GM21576 (cell line): ENCODE data around the gene TPPP.
"Not testable (repeated sequence)": the region's sequence is repeated elsewhere in the genome, so short reads cannot be mapped to it uniquely, and the experiment has no call there.

ENCODE experiments used
- ATAC-seq: cut with Tn5 transposase; IDR thresholded peaks from one replicate; pipeline ENCODE4 v1.9.1; 2021; ENCODE audit warnings: mild to moderate bottlenecking, moderate library complexity; ENCODE audit not compliant: unreplicated experiment

Gene TPPP

DNA sequence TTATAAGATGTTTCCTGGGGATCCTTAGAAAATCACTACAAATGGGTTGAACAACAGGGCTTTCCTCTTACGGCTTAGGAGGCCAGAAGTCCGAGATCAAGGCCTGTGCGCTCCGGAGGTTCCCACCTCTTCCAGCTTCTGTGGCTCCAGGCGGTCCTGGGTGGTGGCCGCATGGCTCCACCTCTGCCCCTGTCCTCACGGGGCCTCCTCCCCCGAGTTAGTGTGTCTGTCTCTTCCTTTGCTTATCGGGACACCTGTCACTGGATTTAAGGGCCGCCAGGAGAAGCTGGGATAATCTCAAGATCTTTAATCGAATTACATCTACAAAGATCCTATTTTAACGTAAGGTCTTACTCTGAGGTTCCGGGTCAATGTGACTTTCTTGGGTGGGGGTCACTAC is 2.3 kb upstream of the TPPP start:
- not testable (repeated sequence) for ATAC-seq

DNA sequence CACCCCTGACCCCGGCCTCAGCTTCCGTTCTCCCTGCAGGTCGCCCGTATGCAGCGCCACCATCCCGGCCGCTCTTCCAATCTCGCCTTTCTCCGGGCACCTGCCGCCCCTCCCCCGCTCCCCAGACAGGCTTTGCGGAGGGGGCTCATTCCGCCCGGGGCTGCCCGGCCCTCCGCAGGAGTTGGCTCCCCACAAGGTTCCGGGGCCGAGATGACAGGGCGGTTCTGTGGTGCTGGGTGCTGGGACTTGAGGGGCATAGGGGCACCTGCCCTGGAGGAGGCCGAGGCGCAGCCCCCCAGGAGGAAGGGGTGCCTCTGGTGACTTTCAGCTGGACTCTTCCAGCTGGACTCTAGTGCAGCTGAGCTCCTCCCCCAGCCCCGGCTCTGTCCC is 885 bp upstream of the TPPP start:
- ATAC-seq, result not testable (repeated sequence)

- ATAC-seq, result peak; percentile 17
These were observed 567 bp downstream of the TPPP start for GRCh38 chr5:692529-693041.

GRCh38 chr5:691817-692528 is 1.2 kb downstream of the TPPP start:
- no peak for ATAC-seq

DNA sequence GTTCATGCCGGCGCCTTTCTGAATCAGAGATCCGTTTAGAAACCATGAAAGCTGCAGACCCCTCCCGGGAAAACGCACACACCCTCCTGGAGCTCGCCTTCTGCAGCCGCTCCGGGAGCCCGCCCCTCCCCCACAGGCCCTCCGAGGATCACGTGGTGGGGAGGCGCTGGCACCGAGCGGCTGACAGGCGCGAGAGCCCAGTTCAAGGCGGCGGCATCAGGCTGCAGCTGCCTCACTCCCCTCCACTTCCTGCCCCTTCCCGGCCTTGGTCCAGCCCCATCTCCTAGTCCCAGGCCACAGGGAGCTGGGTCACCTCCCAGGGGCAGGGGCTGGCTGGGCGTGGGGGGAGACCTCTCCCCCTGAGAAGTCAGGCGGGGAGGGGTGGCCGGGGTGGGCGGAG is 2.1 kb downstream of the TPPP start:
- not testable (repeated sequence) for ATAC-seq

DNA sequence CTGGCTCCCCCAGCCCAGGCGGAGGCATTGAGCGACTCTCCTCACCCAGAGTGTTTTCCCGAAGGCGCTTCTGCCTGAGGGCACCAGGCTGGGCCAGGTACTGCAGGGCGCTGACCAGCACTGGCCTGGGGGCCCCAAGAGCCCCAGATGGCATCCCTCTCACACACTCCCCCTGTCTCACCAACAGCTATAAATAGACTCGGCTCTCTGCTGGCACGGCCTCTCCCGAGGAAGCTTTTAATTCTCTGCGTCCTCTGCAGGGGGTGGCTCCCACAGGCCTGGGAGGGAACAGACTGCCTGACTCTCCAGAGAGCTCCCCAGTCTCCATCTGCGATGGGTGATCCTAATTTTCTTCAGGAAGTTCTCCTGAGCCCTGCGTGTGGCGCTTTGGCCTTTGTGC is 2.9 kb downstream of the TPPP start:
- not testable (repeated sequence) for ATAC-seq

GRCh38 chr5:688348-689010 is 4.7 kb downstream of the TPPP start:
- ATAC-seq, result not testable (repeated sequence)

- not testable (repeated sequence) for ATAC-seq
These were observed 6.2 kb downstream of the TPPP start for GRCh38 chr5:686936-687335.

- not testable (repeated sequence) for ATAC-seq
These were observed 7.0 kb downstream of the TPPP start for GRCh38 chr5:686172-686523.

DNA sequence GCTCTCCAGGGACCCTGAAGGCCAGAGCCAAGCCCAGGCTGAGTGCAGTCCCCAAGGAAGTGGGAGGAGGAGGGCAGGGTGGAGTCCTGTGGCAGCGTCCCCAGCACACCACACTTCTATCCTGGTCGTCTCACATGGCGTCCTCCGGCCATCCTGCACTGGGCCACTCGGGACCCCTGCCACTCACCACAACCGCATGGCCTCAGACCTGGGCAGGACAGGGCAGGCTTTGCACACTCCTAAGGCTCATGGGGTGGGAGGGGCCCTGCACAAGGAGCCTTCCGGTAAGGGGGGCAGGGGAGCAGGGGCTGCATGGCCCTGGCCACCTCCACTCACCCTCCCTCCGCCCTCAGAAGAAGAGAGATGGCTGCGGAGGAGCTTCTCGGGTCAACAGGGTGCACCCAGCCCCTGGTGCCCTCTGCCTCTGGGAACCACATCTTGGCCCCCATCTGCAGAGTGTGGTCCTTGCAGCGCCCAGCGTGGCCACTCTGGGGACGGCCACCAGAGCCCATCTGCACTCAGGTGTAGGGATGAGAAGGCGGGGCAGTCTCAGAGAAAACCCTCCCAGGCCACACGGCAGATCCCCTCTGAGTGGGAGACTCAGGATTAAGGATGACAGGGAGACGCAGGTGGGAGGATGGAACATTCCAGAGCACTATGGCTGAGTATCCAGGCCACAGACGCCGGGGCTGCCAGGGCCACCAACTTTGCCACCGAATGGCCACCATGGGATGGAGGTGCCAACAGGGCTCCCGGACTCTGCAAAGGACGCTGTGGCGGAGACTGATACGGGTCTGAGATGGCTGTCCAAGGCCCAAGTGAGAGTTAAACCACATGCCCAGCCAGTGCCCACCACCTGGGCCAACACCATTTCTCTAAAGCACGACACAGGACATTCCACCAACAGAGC is 7.6 kb downstream of the TPPP start:
- ATAC-seq, result no peak

DNA sequence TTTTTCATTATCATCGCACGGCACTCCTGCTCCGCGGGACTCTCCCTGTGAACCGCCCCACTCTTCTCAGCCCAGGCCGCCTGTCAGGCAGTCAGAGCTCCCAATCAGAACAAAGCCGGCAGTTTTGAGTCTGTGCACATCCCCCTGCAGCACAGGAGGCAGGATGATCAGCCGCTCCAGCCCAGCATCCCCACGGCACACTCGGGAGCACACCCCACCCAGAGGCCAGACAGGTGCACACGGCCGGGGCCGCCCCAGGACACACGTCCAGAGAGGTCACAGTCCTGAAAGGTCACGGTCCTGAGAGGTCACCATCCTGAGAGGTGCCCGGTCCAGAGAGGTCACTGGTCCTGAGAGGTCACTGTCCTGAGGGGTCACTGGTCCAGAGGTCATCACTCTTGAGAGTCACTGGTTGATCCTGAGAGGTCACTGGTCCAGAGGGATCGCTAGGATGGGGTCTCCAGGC is 8.4 kb downstream of the TPPP start:
- ATAC-seq, result no peak

DNA sequence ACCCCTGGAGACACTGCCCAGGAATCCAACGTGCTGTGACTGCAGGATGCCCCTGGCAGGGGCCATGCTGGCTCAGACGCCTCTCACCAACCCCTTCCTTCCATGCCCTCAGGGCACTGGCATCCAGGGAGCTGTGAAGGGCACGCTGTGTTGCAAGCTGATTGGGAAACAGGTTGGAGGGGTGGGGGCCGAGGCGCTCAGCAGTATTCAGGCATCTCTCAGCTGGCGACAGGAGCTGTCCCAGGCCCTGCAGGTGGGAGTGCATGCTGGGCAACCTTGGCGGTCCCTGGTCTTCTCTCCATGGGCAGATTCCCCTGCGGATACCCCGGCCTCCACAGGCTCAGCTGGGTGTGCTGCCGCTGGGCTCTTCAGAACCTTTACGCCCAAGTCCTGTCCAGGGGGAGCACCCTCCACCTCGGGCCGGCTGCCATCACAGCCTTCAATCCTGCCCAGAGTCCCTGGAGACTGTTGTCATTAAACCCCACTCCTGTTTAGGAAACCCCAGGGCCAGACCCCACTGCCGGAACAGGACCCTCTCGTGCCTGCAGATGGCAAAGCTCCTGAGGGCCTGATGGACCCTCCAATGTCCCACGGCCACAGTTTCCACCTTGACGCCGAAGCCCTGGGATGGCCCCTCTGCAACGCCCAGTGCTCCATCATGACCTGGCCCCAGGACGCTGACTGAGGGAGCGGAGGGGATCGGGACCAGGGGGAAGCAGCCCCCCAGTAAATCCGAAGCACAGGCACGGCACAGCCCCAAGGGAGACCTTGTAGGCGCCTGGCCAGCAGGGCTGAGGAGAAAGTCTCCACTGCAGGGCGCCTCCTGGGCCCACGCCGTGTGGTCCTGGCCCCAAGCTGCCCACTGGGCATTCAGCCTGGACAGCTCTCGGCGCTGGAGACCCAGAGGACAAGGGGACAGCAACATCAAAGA is 9.3 kb downstream of the TPPP start:
- ATAC-seq, result no peak

GRCh38 chr5:682651-683358 is 10.3 kb downstream of the TPPP start:
- ATAC-seq, result not testable (repeated sequence)

DNA sequence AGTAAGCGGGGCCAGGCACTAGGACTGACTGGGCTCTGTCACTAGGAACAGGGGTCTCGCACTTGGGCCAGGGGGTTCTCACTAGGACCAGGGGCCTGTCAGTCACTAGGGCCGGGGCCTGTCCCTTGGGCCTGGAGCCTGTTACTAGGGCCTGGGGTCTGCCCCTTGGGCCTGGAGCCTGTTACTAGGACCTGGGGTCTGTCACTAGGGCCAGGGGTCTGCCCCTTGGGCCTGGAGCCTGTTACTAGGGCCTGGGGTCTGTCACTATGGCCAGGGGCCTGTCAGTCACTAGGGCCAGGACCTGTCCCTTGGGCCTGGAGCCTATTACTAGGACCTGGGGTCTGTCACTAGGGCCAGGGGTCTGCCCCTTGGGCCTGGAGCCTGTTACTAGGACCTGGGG is 10.9 kb downstream of the TPPP start:
- not testable (repeated sequence) for ATAC-seq

GRCh38 chr5:681317-682191 is 11.6 kb downstream of the TPPP start:
- ATAC-seq, result not testable (repeated sequence)

DNA sequence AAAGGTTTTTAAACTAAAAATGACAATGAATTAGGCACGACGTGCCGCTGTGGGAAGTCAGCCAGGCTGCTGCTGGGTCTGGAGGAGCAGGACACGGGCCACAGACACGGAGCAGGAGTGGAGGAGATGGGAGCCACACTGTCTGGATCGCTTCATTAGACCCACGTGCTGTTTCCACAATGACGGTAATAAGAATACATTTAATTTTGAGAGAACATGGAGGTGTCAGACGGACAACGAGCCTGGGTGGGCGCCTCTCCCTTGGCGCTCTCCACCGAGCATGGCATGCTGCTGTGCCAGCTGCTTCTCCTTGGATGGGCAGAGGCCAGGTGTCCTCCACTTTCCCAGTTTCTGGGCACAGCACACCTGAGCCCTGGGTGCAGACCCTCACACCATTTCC is 12.3 kb downstream of the TPPP start:
- not testable (repeated sequence) for ATAC-seq

DNA sequence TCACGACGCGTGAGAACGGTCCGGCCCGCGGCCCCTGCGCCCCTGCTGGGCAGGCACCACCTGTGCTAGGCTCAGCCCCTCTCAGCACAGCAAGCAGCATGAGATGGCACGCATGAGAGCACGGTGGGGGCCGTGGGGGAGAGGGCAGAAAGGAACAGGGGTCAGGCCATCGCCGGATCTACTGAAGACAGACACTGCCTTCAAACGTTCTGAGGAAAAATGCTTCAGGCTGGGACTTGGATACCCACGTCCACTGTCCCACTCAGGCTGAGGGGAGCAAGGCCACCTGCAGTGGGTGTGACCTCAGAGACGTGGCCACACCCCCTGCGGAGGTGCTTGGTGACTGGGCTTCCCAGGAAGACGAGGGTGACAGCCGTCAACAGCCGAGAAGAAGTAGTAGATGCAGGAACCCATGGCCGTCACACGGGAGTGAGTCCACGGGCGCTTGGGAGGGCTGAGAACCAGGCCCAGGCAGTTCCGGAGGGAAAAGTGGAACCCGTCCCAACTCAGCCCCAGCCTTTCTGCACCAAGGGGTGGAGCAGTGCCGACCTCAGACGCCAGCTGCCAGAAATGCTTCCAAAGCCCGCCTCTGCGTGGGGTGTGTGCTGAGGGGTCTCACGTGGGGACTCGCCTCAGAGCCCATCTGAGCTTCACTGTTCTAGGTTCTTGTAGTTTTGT is 12.9 kb downstream of the TPPP start:
- ATAC-seq, result not testable (repeated sequence)
